HFF-Myc (cell line): Measurements from ENCODE around the gene CD7.
A peak's percentile ranks its signal among the peaks of the same experiment; 100 is the strongest.

Experiments used
- DNase-seq: peaks from one replicate; pipeline ENCODE4 v3.0.0-alpha.2; 2011; ENCODE audit warnings: low read depth; ENCODE audit errors: extremely low read depth
- H3K4me3 ChIP-seq: replicated peaks from 2 replicates; pipeline ENCODE4 v1.5.1; 2011; ENCODE audit warnings: low read depth, mild to moderate bottlenecking, control low read depth, low read length
- CTCF ChIP-seq: IDR thresholded peaks from 2 replicates; pipeline ENCODE4 v1.5.1; 2012; ENCODE audit warnings: mild to moderate bottlenecking, low read depth, low read length, control low read depth; ENCODE audit errors: missing control alignments

Gene CD7

GRCh38 chr17:82267575-82268379 lies 49.6 kb downstream of the CD7 start:
- peak overlapping the region; percentile 19 for H3K4me3 ChIP-seq
- peak; percentile 72 for DNase-seq
- TF ChIP-seq CTCF: no peak

GRCh38 chr17:82266142-82266541 lies 51.3 kb downstream of the CD7 start:
- H3K4me3 ChIP-seq: no peak overlapping the region
- TF ChIP-seq CTCF: no peak
- DNase-seq: no peak
